H1 (cell line): ENCODE results near the gene PSMD13. TPM values are rescaled to one million over a fixed set of nuclear protein-coding genes. Genes with fewer than 3 reads are reported as not detected.
A peak's percentile ranks its signal among the peaks of the same experiment; 100 is the strongest.
"Not testable (repeated sequence)": the region's sequence is repeated elsewhere in the genome, so short reads cannot be mapped to it uniquely, and the experiment has no call there.

Experiments used
- CTCF ChIA-PET: fragments of 300-600 bp; sonication (Branson Sonifier 250); formaldehyde crosslinking; loops from one replicate; lab custom pipeline; 2021; ENCODE audit not compliant: partially characterized antibody; lab: Charles Lee
- POLR2A ChIA-PET: fragments of 300-600 bp; sonication (Branson Sonifier 250); formaldehyde crosslinking; loops from one replicate; lab custom pipeline; 2021; ENCODE audit warnings: inconsistent platforms; ENCODE audit not compliant: partially characterized antibody; lab: Charles Lee
- DNase-seq, 2 experiments: peaks; one replicate each; pipeline versions ENCODE4 v3.0.0 to v3.0.0-alpha.2; 2010 to 2022; ENCODE audit warnings: low spot score in 2 of 2, low read depth in 1 of 2, mixed read lengths in 1 of 2
- FAIRE-seq: peaks from 2 replicates; lab custom pipeline; 2011; peaks lifted over from hg19 to GRCh38; lab: Jason Lieb, UNC
- H2AFZ ChIP-seq: 2 replicates; pipeline ENCODE4 v1.8.1; 2012; ENCODE audit warnings: low read length, inconsistent platforms
- H2AK5ac ChIP-seq: 2 replicates; pipeline ENCODE4 v1.6.1; 2013; ENCODE audit warnings: low read depth, low read length
- H2BK120ac ChIP-seq: replicated peaks from 2 replicates; pipeline ENCODE3; 2013; ENCODE audit warnings: low read depth, low read length, inconsistent platforms
- H2BK12ac ChIP-seq: 2 replicates; pipeline ENCODE4 v1.6.1; 2013; ENCODE audit warnings: low read depth, low read length
- H2BK15ac ChIP-seq: 2 replicates; pipeline ENCODE4 v1.6.1; 2013; ENCODE audit warnings: low read length
- H2BK20ac ChIP-seq: 2 replicates; pipeline ENCODE4 v1.6.1; 2013; ENCODE audit warnings: low read length
- H2BK5ac ChIP-seq: 2 replicates; pipeline ENCODE4 v1.6.1; 2013; ENCODE audit warnings: low read depth, low read length
- H3K14ac ChIP-seq: 2 replicates; pipeline ENCODE4 v1.6.1; 2013; ENCODE audit warnings: inconsistent platforms; ENCODE audit not compliant: insufficient read length
- H3K18ac ChIP-seq: 2 replicates; pipeline ENCODE4 v1.6.1; 2013; ENCODE audit warnings: low read length; ENCODE audit errors: extremely low read depth
- H3K23ac ChIP-seq: 2 replicates; pipeline ENCODE4 v1.6.1; 2013; ENCODE audit warnings: inconsistent platforms; ENCODE audit not compliant: insufficient read length
- H3K23me2 ChIP-seq: 2 replicates; pipeline ENCODE4 v1.6.1; 2013; ENCODE audit warnings: low read depth, low read length
- H3K27ac ChIP-seq: 2 replicates; pipeline ENCODE4 v1.6.1; 2011; ENCODE audit warnings: low read depth, low read length, inconsistent platforms
- H3K27me3 ChIP-seq, 4 experiments: replicated peaks in 1 of 4; 1 replicate in 1 of 4; 2 replicates in 3 of 4; pipeline versions ENCODE4 v1.6.1 to v1.8.1; 2011 to 2013; ENCODE audit warnings: low read length in 3 of 4, mild to moderate bottlenecking in 3 of 4, inconsistent platforms in 2 of 4, mixed read lengths in 2 of 4, moderate library complexity in 1 of 4; ENCODE audit not compliant: control insufficient read depth in 3 of 4, insufficient read depth in 3 of 4; ENCODE audit errors: extremely low read depth in 1 of 4
- H3K36me3 ChIP-seq, 4 experiments: 2 replicates each; pipeline versions ENCODE4 v1.6.1 to v1.8.1; 2011 to 2013; ENCODE audit warnings: mild to moderate bottlenecking in 4 of 4, low read length in 3 of 4, moderate library complexity in 2 of 4, control low read depth in 1 of 4, inconsistent platforms in 1 of 4; ENCODE audit not compliant: insufficient read depth in 4 of 4, control insufficient read depth in 2 of 4
- H3K4ac ChIP-seq: replicated peaks from 2 replicates; pipeline ENCODE3; 2013; ENCODE audit warnings: low read length, low read depth, mixed read lengths, inconsistent platforms; ENCODE audit not compliant: insufficient read length
- H3K4me1 ChIP-seq, 4 experiments: replicated peaks in 1 of 4; 1 replicate in 1 of 4; 2 replicates in 3 of 4; pipeline versions ENCODE4 v1.6.1 to v1.8.1; 2011 to 2013; ENCODE audit warnings: low read length in 3 of 4, inconsistent platforms in 2 of 4, mixed read lengths in 1 of 4; ENCODE audit not compliant: insufficient read depth in 4 of 4, control insufficient read depth in 3 of 4
- H3K4me2 ChIP-seq, 2 experiments: 2 replicates each; pipeline versions ENCODE4 v1.6.1 to v1.8.1; 2011 to 2013; ENCODE audit warnings: low read depth in 2 of 2, low read length in 2 of 2, control low read depth in 1 of 2, inconsistent platforms in 1 of 2, mild to moderate bottlenecking in 1 of 2; ENCODE audit not compliant: insufficient read depth in 1 of 2
- H3K4me3 ChIP-seq, 4 experiments: fragments of 200-600, 300-600 bp in 1 of 4; sonication (generic), shearing (Covaris generic), sonication (Bioruptor Twin) in 1 of 4; 2 replicates each; pipeline versions ENCODE4 v1.5.1 to v1.8.1; 2011 to 2016; ENCODE audit warnings: low read length in 4 of 4, low read depth in 3 of 4, control low read depth in 2 of 4, inconsistent platforms in 2 of 4, mild to moderate bottlenecking in 2 of 4, mixed read lengths in 1 of 4, moderate library complexity in 1 of 4; ENCODE audit not compliant: insufficient read depth in 2 of 4; ENCODE audit errors: extremely low read depth in 1 of 4
- H3K56ac ChIP-seq: replicated peaks from 2 replicates; pipeline ENCODE3; 2013; ENCODE audit warnings: low read depth, mild to moderate bottlenecking, mixed read lengths, low read length, inconsistent platforms; ENCODE audit not compliant: insufficient read length
- H3K79me1 ChIP-seq: 2 replicates; pipeline ENCODE4 v1.6.1; 2013; ENCODE audit warnings: low read depth, low read length, control low read depth
- H3K79me2 ChIP-seq, 2 experiments: 2 replicates each; pipeline versions ENCODE4 v1.6.1 to v1.8.1; 2012 to 2013; ENCODE audit warnings: low read length in 2 of 2, mild to moderate bottlenecking in 2 of 2, inconsistent platforms in 1 of 2; ENCODE audit not compliant: insufficient read depth in 2 of 2, control insufficient read depth in 1 of 2
- H3K9ac ChIP-seq, 4 experiments: replicated peaks in 1 of 4; 1 replicate in 1 of 4; 2 replicates in 3 of 4; pipeline versions ENCODE4 v1.6.1 to v1.8.1; 2011 to 2013; ENCODE audit warnings: low read depth in 3 of 4, low read length in 3 of 4, control low read depth in 2 of 4, mild to moderate bottlenecking in 2 of 4, moderate library complexity in 2 of 4, inconsistent platforms in 1 of 4; ENCODE audit errors: extremely low read depth in 1 of 4
- H3K9me3 ChIP-seq, 2 experiments: 2 replicates each; pipeline versions ENCODE4 v1.6.1 to v1.8.1; 2012 to 2013; ENCODE audit warnings: mild to moderate bottlenecking in 2 of 2, moderate library complexity in 2 of 2, control low read depth in 1 of 2, inconsistent platforms in 1 of 2, low read depth in 1 of 2, low read length in 1 of 2, mixed read lengths in 1 of 2; ENCODE audit not compliant: insufficient read depth in 2 of 2
- H4K20me1 ChIP-seq, 2 experiments: replicated peaks in 1 of 2; 2 replicates each; pipeline versions ENCODE3 to v1.8.1; 2011 to 2013; ENCODE audit warnings: inconsistent platforms in 2 of 2, low read length in 2 of 2, mild to moderate bottlenecking in 1 of 2; ENCODE audit not compliant: insufficient read depth in 2 of 2, control insufficient read depth in 1 of 2
- H4K5ac ChIP-seq: 2 replicates; pipeline ENCODE4 v1.6.1; 2013; ENCODE audit warnings: low read length, low read depth, mixed read lengths, inconsistent platforms; ENCODE audit not compliant: insufficient read length
- H4K8ac ChIP-seq: 2 replicates; pipeline ENCODE4 v1.8.0; 2013; ENCODE audit warnings: mild to moderate bottlenecking, moderate library complexity, low read length, inconsistent platforms; ENCODE audit not compliant: insufficient read depth; ENCODE audit errors: extremely low read depth
- H4K91ac ChIP-seq: replicated peaks from 2 replicates; pipeline ENCODE3; 2013; ENCODE audit warnings: low read length, mixed read lengths, inconsistent platforms; ENCODE audit not compliant: insufficient read length
- WGBS, 2 experiments: shearing (Covaris generic) in 1 of 2; methylation state at CpG; one replicate each; pipeline versions ENCODE4 v1.1.6 to v1.1.7; 2013 to 2015; ENCODE audit warnings: low lambda C conversion rate in 2 of 2, mixed read lengths in 2 of 2, inconsistent platforms in 1 of 2, low coverage in 1 of 2, missing lambda C conversion rate in 1 of 2; ENCODE audit not compliant: insufficient replicate concordance in 2 of 2, insufficient coverage in 1 of 2, insufficient read length in 1 of 2; ENCODE audit errors: extremely low coverage in 1 of 2, missing lambda C conversion rate in 1 of 2; 5-methylcytosine and 5-hydroxymethylcytosine counted together
- polyA plus RNA-seq, 7 experiments: library from polyadenylated mRNA; depleted of rRNA in 3 of 7; stranded (reverse) in 5 of 7; unstranded in 2 of 7; fragments of >200 nt in 5 of 7; fragments of 200-250 nt in 2 of 7; gene quantifications; 1 replicate in 5 of 7; 2 replicates in 1 of 7; 4 replicates in 1 of 7; pipeline versions ENCODE4 v1.2.1 to v1.2.3, GENCODE V29; 2011 to 2013; ENCODE audit warnings: missing spikeins in 2 of 7, mixed read lengths in 2 of 7
- total RNA-seq: library from RNA; stranded (reverse); fragmentation: NEBNext Ultra II Directional; extraction: Animal tissue kit (Norgen Biotek cat#: 25700); gene quantifications from 2 replicates; pipeline ENCODE4 v1.2.1, GENCODE V29; 2021

The PSMD13 gene
- total and polyA plus RNA-seq, 2 of the 8 experiments (the other 6 are each of a cell fraction or from before 2014, with no cell fraction given) = 121 to 141 TPM

DNA sequence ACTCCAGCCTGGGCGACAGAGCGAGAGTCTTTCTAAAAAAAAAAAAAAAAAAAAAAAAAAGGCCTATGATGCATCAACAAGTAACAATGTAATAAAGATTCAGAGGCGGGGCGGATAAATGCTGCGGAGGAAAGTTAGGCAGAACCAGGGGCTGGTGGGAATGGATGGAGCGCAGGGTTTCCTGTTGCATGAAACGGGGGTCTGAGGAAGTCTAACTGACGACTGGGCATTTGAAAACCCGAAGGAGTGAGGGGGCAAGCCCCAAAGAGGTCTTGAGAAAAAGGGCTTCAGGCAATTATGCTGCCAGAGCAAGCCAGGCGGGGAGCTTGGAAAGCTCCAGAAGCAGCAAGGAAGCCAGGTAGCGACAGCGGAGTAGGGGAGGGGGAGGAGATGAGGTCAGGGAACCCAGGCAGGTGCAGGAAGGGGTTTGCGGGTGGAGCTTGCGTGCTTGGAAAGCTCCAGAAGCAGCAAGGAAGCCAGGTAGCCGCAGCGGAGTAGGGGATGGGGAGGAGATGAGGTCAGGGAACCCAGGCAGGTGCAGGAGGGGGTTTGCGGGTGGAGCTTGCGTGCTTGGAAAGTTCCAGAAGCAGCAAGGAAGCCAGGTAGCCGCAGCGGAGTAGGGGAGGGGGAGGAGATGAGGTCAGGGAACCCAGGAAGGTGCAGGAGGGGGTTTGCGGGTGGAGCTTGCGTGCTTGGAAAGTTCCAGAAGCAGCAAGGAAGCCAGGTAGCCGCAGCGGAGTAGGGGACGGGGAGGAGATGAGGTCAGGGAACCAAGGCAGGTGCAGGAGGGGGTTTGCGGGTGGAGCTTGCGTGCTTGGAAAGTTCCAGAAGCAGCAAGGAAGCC is 50.4 kb downstream of the PSMD13 start:
- not testable (repeated sequence) for H4K8ac ChIP-seq, H3K79me1 ChIP-seq, H3K23ac ChIP-seq, H3K4me3 ChIP-seq, H3K4ac ChIP-seq, H2BK120ac ChIP-seq, H4K91ac ChIP-seq, H4K5ac ChIP-seq, H3K14ac ChIP-seq, H2BK5ac ChIP-seq, FAIRE-seq, H3K56ac ChIP-seq, H3K9ac ChIP-seq, H4K20me1 ChIP-seq, H3K36me3 ChIP-seq, H3K23me2 ChIP-seq, H3K27ac ChIP-seq, H3K9me3 ChIP-seq, H2AFZ ChIP-seq, H3K79me2 ChIP-seq
- DNase-seq = peak in 1 of 2 experiments; percentile 48
- peak overlapping the region; percentile 53; the same call in 1 of the 2 replicates for H2AK5ac ChIP-seq
- peak overlapping the region; percentile 72; the same call in 1 of the 2 replicates for H2BK20ac ChIP-seq
- 93% methylated on average over 25 of the region's 27 CpGs; no CpG with 5 or more reads in 1 of the 2 experiments for WGBS, 2 experiments
- H2BK12ac ChIP-seq = peak overlapping the region; percentile 80; the same call in 1 of the 2 replicates
- CTCF ChIA-PET = interaction anchor here (0.6 to 3.9 kb wide), 7 partner anchors 15 to 75 kb away, joined by 3 to 30 read pairs (median 3); no protein-coding TSS in a partner anchor
- H2BK15ac ChIP-seq = 0 out of 2 replicates have a peak overlapping the region, but pooled peaks have one; percentile 61
- H3K4me1 ChIP-seq = peaks cover 0 to 41% (median 31%) of the 10 kb centered on the region in 4 experiments; a peak in 6 of 7 replicates
- H3K18ac ChIP-seq = peak overlapping the region; percentile 48
- H3K27me3 ChIP-seq = peaks cover 5 to 16% (median 13%) of the 10 kb centered on the region in 4 experiments; a peak in 6 of 7 replicates
- POLR2A ChIA-PET = interaction anchor here (0.6 to 7.7 kb wide), 8 partner anchors 8 to 76 kb away, joined by 3 to 51 read pairs (median 6); partner anchors contain the start of genes IFITM2 and IFITM5
- H3K4me2 ChIP-seq = peak overlapping the region in 1 of 2 experiments; percentile 84; a peak in 1 of 4 replicates
